K562 (cell line): ENCODE results near the gene HIRIP3. TPM values are rescaled to one million over a fixed set of nuclear protein-coding genes. Genes with fewer than 3 reads are reported as not detected.
A peak's percentile ranks its signal among the peaks of the same experiment; 100 is the strongest.

Experiments used
- ARID3B ChIP-seq: fragments of 250-450 bp; sonication (Bioruptor Pico); IDR thresholded peaks from 2 replicates; pipeline ENCODE4 v1.4.0; 2020; ENCODE audit warnings: borderline replicate concordance
- KDM2B ChIP-seq: fragments of 250-450 bp; sonication (Bioruptor Pico); IDR thresholded peaks from 2 replicates; pipeline ENCODE4 v1.8.0; 2021; ENCODE audit warnings: mild to moderate bottlenecking, moderate library complexity
- KDM4B ChIP-seq, 2 experiments: fragments of 450-650 bp in 1 of 2; sonication (generic) in 1 of 2; IDR thresholded peaks; 2 replicates each; pipeline ENCODE4 v1.6.1; 2016 to 2017; ENCODE audit warnings: borderline replicate concordance in 2 of 2, antibody characterized with exemption in 1 of 2, low read depth in 1 of 2, mild to moderate bottlenecking in 1 of 2
- MGA ChIP-seq: fragments of 450-650 bp; IDR thresholded peaks from 2 replicates; pipeline ENCODE4 v1.6.1; 2016; ENCODE audit warnings: mild to moderate bottlenecking, moderate library complexity
- NUFIP1 ChIP-seq: fragments of 450-650 bp; IDR thresholded peaks from 2 replicates; pipeline ENCODE4 v1.6.1; 2018; ENCODE audit not compliant: partially characterized antibody
- RAD51 ChIP-seq: fragments of 450-650 bp; IDR thresholded peaks from 2 replicates; pipeline ENCODE4 v1.7.1; 2016; ENCODE audit warnings: low read depth, mild to moderate bottlenecking, borderline replicate concordance
- ZBTB9 ChIP-seq: fragments of 450-650 bp; formaldehyde crosslinking; IDR thresholded peaks from 2 replicates; pipeline ENCODE4 v1.4.0; 2020; ENCODE audit warnings: mild to moderate bottlenecking, moderate library complexity
- ZNF124 ChIP-seq: sonication (generic); formaldehyde crosslinking; IDR thresholded peaks from 2 replicates; pipeline ENCODE4 v1.8.1; 2022; ENCODE audit warnings: missing genetic modification reagents
- ZNF224 ChIP-seq: sonication (generic); formaldehyde crosslinking; IDR thresholded peaks from 2 replicates; pipeline ENCODE4 v1.8.0; 2022; ENCODE audit warnings: mild to moderate bottlenecking, missing genetic modification reagents
- ZNF253 ChIP-seq: fragments of 250-450 bp; sonication (Bioruptor Pico); conservative IDR thresholded peaks from 2 replicates; pipeline ENCODE4 v1.6.1; 2021; ENCODE audit warnings: mild to moderate bottlenecking
- ZNF695 ChIP-seq: fragments of 450-650 bp; formaldehyde crosslinking; IDR thresholded peaks from 2 replicates; pipeline ENCODE4 v1.4.0; 2020; ENCODE audit warnings: mild to moderate bottlenecking, moderate library complexity
- polyA plus RNA-seq, 8 experiments: library from polyadenylated mRNA; depleted of rRNA in 4 of 8; stranded (reverse) in 5 of 8; unstranded in 3 of 8; fragments of >200 nt; fragmentation: Nextera tagmentation in 2 of 8; fragmentation: Illumina TruSeq in 1 of 8; extraction: Ambion mirVana in 2 of 8; extraction: Trizol in 1 of 8; gene quantifications; 2 replicates each; pipeline versions ENCODE4 v1.2.1 to v1.2.3, GENCODE V29; 2011 to 2014; ENCODE audit warnings: inconsistent platforms in 1 of 8, missing spikeins in 1 of 8
- total RNA-seq, 7 experiments: library from RNA; depleted of rRNA in 6 of 7; stranded (reverse); fragments of >200 nt in 6 of 7; fragmentation: Illumina TruSeq in 2 of 7; extraction: Trizol in 2 of 7; gene quantifications; 2 replicates each; pipeline versions ENCODE4 v1.2.1 to v1.2.3, GENCODE V29; 2011 to 2021; ENCODE audit warnings: low replicate concordance in 1 of 7

The HIRIP3 gene
- total and polyA plus RNA-seq, 9 of the 15 experiments (the other 6 are each of a cell fraction or from before 2014, with no cell fraction given), result 3.3 to 38.2 (median 18.2) TPM

- TF ChIP-seq ZBTB9 (CRISPR knock-in tag), result no peak
- TF ChIP-seq ZNF695 (CRISPR knock-in tag), result no peak
- TF ChIP-seq RAD51, result no peak
- no peak for TF ChIP-seq MGA
- TF ChIP-seq KDM4B (IDR thresholded peaks at IDR 0.05; ENCODE audit: borderline replicate concordance in 2 of 2, low read depth in 1 of 2), result 0 out of 4 replicates have a peak, but pooled peaks of 1 of the 2 experiments have one; percentile 41
- TF ChIP-seq ARID3B (CRISPR knock-in tag), result no peak
- TF ChIP-seq NUFIP1, result no peak
- TF ChIP-seq KDM2B (CRISPR knock-in tag), result no peak
- TF ChIP-seq ZNF224 (CRISPR knock-in tag), result no peak
- TF ChIP-seq ZNF124 (CRISPR knock-in tag), result no peak
- TF ChIP-seq ZNF253 (CRISPR knock-in tag), result no peak
Observed at GRCh38 chr16:29943846-29944799, 51.3 kb downstream of the HIRIP3 start (continued).
